HUES48 (cell line): ENCODE measurements around the gene IL17F.

Experiments
- H3K27ac ChIP-seq: one replicate; pipeline ENCODE4 v1.7.0; 2013; ENCODE audit warnings: low read depth, low read length, inconsistent platforms
- H3K27me3 ChIP-seq: 2 replicates; pipeline ENCODE4 v1.6.1; 2013; ENCODE audit warnings: mild to moderate bottlenecking, low read length; ENCODE audit not compliant: control insufficient read depth, insufficient read depth
- H3K36me3 ChIP-seq: 2 replicates; pipeline ENCODE4 v1.6.1; 2013; ENCODE audit warnings: low read length; ENCODE audit not compliant: control insufficient read depth, insufficient read depth
- H3K4me1 ChIP-seq: 2 replicates; pipeline ENCODE4 v1.6.1; 2013; ENCODE audit warnings: mild to moderate bottlenecking, low read length; ENCODE audit not compliant: control insufficient read depth, insufficient read depth
- H3K4me3 ChIP-seq: 2 replicates; pipeline ENCODE4 v1.5.1; 2013; ENCODE audit warnings: mild to moderate bottlenecking, low read depth, low read length
- H3K9ac ChIP-seq: 2 replicates; pipeline ENCODE4 v1.6.1; 2013; ENCODE audit warnings: mild to moderate bottlenecking, low read depth, low read length, moderate library complexity
- H3K9me3 ChIP-seq: 2 replicates; pipeline ENCODE4 v1.6.1; 2013; ENCODE audit warnings: low read length; ENCODE audit not compliant: control insufficient read depth, insufficient read depth

Gene IL17F

DNA sequence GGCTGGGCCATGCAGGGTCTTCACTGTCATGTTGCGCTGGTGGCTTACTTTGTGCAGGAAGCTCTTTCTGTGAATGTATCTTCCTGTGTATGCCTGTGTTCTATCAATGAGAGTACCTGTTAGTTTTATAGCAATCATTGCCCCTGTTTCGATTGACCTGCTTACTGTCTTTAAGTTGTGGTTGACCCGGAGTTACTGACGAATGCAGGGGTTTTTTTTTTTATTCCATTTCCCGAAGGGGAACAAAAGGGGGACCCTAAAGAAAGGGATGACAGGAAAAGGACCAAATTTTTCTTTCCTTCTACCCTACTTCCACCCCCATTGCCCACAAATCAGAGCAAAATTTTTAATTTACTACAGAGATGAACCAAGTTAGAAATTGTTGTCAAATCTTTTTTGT is at the start of gene IL17F:
Gene IL17F (minus strand): TSS at position 101 of the 400 bp plus-strand sequence. CDS start 71 bp downstream, at position 30.
- Histone ChIP-seq H3K27ac (no peak within 1 kb of the TSS), H3K36me3 (no peaks in the 10 kb centered on the region), H3K9ac (no peak within 1 kb of the TSS), H3K9me3 (no peaks in the 10 kb centered on the region), H3K4me1 (no peaks in the 10 kb centered on the region), H3K4me3 (no peak within 1 kb of the TSS), H3K27me3 (no peaks in the 10 kb centered on the region)

DNA sequence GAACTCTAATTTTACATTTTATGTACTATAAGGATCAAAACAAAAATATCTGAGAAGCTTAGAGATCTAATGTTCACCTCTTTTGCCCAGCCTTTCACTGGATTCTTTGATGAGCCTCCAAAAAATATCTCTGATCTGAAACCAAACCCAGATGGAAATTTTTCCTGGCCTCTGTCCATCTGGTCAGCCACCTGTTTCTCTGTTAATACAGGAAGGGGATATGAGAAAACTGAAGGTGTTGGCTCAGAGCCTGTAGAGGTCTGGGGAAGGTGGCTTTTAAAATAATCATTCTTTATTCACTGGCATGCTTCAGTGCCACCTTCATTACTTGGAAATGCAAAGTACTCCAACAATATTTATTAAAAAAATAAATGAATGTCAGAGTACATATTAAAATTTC is 48.8 kb upstream of the IL17F start:
- no peak overlapping the region for H3K4me3 ChIP-seq
- no peaks in the 10 kb centered on the region for H3K36me3 ChIP-seq
- H3K4me1 ChIP-seq: no peaks in the 10 kb centered on the region
- H3K27ac ChIP-seq: no peak overlapping the region
- no peaks in the 10 kb centered on the region for H3K27me3 ChIP-seq
- H3K9me3 ChIP-seq: no peaks in the 10 kb centered on the region
- no peak overlapping the region for H3K9ac ChIP-seq

DNA sequence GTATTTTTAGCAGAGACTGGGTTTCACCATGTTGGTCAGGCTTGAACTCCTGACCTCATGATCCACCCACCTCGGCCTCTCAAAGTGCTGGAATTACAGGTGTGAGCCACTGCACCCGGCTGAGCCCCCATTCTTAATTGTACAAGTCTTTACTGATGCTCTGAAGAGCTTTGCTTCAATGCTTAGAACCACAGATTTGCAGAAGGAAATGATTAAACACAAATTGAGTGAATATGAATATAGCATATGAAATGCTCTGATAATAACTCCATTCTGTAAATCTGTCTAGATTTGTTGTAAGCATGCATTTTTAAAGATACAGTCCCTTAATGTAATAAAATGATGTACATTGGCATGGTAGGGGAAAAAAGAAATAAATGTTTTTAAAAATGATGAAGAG is 44.5 kb upstream of the IL17F start:
- H3K9me3 ChIP-seq: no peaks in the 10 kb centered on the region
- H3K27ac ChIP-seq: no peak overlapping the region
- no peaks in the 10 kb centered on the region for H3K27me3 ChIP-seq
- peaks cover 14% of the 10 kb centered on the region for H3K4me1 ChIP-seq
- H3K4me3 ChIP-seq: no peak overlapping the region
- H3K9ac ChIP-seq: no peak overlapping the region
- H3K36me3 ChIP-seq: no peaks in the 10 kb centered on the region

DNA sequence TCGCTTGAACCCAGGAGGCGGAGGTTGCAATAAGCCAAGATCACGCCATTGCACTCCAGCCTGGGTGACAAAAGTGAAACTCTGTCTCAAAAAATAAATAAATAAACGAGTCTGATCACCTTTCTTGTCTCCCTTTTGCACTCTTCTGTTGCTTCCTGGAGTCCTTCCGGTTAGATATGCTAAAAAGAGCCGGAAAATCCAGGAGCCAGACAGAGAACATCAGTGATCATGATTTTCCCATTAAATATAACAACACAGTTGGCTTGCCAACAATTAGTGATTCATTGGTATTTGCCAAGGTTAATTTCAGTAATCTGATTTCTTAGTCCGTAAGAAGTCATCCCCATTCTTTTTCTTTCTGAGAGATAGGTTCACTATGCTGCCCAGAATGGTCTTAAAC is 43.9 kb upstream of the IL17F start:
- Histone ChIP-seq H3K4me3 (no peak overlapping the region), H3K9ac (no peak overlapping the region), H3K9me3 (no peaks in the 10 kb centered on the region), H3K4me1 (peaks cover 17% of the 10 kb centered on the region), H3K27ac (no peak overlapping the region), H3K36me3 (peaks cover 4% of the 10 kb centered on the region), H3K27me3 (no peaks in the 10 kb centered on the region)

DNA sequence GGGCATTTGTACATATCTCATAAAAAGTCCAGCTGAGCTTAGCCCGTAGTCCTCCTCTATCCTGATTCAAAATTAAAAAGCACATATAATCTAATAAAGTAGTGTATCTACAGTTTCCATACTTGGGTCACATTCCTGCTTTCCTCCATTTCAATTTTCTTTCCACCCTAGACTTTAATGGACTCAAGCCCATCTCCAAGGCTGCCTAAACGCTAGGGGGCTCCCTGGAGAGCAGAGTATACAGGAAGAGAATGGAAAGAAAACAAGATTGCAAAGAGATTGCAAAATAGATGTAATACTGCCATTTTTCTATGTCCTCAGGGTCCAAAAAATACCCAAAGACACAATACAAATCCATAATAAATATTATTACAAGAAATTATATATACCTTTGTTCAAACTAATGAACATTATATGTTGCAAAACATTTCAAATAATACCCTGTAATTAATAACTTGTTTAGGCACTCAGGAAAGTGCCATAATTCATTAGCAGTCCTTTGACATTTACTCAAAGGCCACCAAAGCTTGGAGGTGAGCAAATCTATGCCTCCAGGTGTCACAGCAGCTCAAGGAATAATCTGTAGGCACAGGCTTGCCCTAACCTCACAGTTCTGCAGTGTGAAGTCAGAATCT is 42.6 kb upstream of the IL17F start:
- Histone ChIP-seq H3K27ac (no peak overlapping the region), H3K4me3 (no peak overlapping the region), H3K9me3 (no peaks in the 10 kb centered on the region), H3K4me1 (peaks cover 21% of the 10 kb centered on the region), H3K27me3 (no peaks in the 10 kb centered on the region), H3K36me3 (peaks cover 17% of the 10 kb centered on the region), H3K9ac (no peak overlapping the region)

DNA sequence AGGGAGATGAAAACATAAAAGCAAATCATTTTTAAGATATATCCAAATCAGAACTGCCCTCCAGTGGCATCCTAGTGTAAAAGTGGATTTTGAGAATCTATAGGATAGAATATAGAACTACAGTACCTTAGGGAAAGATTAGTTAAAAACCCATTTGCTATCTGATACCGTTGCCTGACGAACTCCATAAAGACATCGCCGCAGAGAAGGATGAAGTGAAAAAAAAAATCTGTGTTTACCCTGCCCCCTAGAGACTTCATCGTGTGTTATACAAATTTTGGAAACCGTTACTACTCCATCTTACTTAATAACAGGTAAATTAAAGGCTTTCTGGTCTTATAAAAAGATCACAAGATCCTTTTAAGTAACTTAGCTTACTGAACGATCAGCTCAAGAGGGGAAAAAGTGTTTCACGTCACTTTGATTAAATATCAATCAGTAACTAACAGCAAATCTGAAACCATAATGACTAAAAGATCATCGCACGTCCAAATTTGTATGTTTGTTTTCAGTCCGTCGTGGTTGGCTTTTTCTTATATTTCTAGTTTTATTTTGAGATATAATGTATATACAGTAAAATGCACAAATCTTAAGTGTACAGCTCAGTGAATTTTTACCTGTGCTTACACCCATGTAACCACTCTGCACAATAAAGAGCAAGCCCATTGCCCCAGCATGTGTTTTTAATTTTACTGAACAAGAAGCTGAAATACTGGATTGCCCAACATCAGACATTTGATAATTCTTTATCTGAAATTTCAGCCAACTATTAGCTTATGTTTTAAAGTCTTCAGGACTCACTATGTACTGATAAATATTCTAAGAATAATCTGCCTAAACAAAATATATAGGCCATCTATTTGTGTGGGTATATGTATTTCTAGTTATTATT is 41.1 kb upstream of the IL17F start:
- no peaks in the 10 kb centered on the region for H3K9me3 ChIP-seq
- H3K27me3 ChIP-seq: no peaks in the 10 kb centered on the region
- peaks cover 21% of the 10 kb centered on the region for H3K4me1 ChIP-seq
- peaks cover 32% of the 10 kb centered on the region for H3K36me3 ChIP-seq
- peak overlapping the region; percentile 45 for H3K9ac ChIP-seq
- peak overlapping the region; percentile 84 for H3K27ac ChIP-seq
- H3K4me3 ChIP-seq: peak overlapping the region; percentile 76

DNA sequence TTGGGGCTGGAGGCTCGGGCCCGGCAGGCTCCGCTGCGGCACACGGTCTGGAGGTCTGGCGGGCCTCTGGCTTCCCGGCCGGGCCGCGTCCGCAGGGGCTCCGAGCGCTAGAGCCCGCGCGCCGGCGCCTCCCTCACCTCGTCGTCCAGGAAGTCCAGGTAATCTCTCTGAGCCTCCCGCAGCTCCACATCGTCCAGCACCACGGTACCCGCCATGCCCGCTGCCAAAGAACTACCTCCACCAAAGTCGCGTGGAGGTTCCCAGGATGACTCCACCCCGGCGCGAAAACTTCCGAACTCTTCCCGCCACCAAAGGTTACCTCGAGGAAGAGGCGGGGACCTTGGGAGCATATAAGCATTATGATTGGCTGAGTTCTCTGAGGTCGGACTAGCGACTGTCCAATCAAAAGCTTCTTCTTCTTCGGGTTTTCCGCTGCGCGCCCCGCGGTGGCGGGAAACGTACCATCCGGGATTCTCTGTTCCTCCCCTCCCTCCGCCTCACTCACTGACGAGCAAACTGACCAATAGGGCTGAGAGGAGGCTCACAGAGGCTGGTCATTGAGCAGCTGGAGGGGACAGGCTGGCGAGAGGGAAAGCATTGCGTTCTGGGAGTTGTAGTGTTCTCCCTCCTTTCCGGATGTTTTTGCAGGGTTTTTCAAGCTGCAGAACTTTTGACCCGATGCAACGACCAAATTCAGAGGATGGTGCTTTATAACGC is 40.3 kb upstream of the IL17F start, which contains the start of gene MCM3:
Gene MCM3 (minus strand): TSS at position 283 of the 717 bp plus-strand sequence. CDS start 68 bp downstream, at position 215.
- Histone ChIP-seq H3K4me1 (peaks cover 21% of the 10 kb centered on the region), H3K27me3 (no peaks in the 10 kb centered on the region), H3K27ac (peak within 1 kb of the TSS; percentile 98), H3K36me3 (peaks cover 40% of the 10 kb centered on the region), H3K9me3 (no peaks in the 10 kb centered on the region), H3K9ac (peak within 1 kb of the TSS; percentile 99), H3K4me3 (peak within 1 kb of the TSS; percentile 98)

DNA sequence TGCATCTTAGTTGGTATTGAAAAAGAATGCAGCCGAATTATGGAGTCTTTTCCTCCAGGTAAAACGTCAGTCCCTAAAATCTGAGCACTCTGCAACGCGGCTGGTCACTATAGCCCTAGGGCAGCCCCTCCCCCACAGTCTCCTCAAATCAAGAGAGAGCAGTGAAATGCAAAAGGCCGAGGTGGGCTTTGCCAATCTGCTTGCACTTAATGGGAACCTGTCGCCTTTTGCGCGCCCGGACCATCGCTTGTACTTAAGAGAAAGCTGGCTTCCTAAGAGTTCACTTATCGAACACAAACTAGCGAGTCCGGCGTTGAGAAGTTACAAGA is 39.8 kb upstream of the IL17F start:
- Histone ChIP-seq H3K27ac (peak overlapping the region; percentile 98), H3K36me3 (peaks cover 45% of the 10 kb centered on the region), H3K4me3 (peak overlapping the region; percentile 98), H3K9me3 (no peaks in the 10 kb centered on the region), H3K4me1 (peaks cover 21% of the 10 kb centered on the region), H3K9ac (peak overlapping the region; percentile 99), H3K27me3 (no peaks in the 10 kb centered on the region)

DNA sequence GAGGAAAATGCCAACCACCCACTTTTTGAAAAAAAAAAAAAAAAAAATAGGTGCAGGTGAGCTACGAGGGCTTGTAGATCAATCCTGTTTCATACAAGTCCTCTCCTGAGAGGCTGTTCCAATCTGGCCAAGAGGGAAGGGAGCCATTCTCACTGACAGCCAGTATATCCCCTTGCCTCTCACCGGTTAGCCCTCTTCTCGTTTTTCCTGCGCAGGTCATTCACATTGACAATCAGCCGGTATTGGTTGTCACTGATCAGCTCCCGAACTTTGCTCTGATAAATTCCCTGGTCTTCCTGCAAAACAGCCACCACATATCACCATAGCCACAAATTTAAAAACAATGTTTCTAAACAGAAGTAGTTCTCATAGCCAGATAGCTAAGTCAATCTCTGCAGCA is 38.8 kb upstream of the IL17F start:
- Histone ChIP-seq H3K27me3 (no peaks in the 10 kb centered on the region), H3K36me3 (peaks cover 55% of the 10 kb centered on the region), H3K4me3 (peak overlapping the region; percentile 98), H3K9ac (peak overlapping the region; percentile 99), H3K4me1 (peaks cover 21% of the 10 kb centered on the region), H3K27ac (no peak overlapping the region), H3K9me3 (no peaks in the 10 kb centered on the region)

DNA sequence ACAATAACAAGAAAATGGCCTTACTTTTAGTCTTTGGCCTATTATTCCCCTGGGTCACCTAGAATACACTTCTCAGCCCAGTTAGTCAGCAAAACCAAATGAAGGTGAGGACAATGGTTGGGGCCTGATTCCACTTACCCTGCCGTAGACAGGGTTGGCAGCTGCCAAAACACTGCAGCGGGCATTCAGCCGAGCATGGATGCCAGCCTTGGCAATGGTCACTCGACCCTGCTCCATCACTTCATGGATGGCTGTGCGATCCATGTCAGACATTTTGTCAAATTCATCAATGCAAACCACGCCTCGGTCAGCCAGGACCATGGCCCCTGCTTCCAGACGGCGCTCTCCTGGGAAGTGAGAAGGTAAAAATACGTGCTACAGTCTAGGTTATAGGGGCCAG is 31.8 kb upstream of the IL17F start:
- H3K36me3 ChIP-seq: peaks cover 98% of the 10 kb centered on the region
- H3K9me3 ChIP-seq: no peaks in the 10 kb centered on the region
- H3K9ac ChIP-seq: no peak overlapping the region
- no peaks in the 10 kb centered on the region for H3K4me1 ChIP-seq
- no peaks in the 10 kb centered on the region for H3K27me3 ChIP-seq
- H3K27ac ChIP-seq: no peak overlapping the region
- no peak overlapping the region for H3K4me3 ChIP-seq
